Stomach (tissue), 9 donors: ENCODE results near the gene OXLD1. TPM values are rescaled to one million over a fixed set of nuclear protein-coding genes. Genes with fewer than 3 reads are reported as not detected.

Experiments used
- DNase-seq, 2 donors: peaks; one replicate each; pipeline versions ENCODE4 v3.0.0 to v3.0.0-alpha.2; 2013 to 2019
- H3K27ac ChIP-seq, 5 donors: fragments of 200-600 bp in 4 of 5; sonication (generic) in 4 of 5; one replicate each; pipeline ENCODE4 v1.5.1; 2013 to 2019; ENCODE audit warnings: mild to moderate bottlenecking in 1 of 5, moderate library complexity in 1 of 5
- H3K27me3 ChIP-seq, 3 donors: fragments of 200-600 bp; sonication (generic); one replicate each; pipeline ENCODE4 v1.5.1; 2017 to 2019; ENCODE audit warnings: mixed run types in 1 of 3
- H3K36me3 ChIP-seq, 4 donors: fragments of 200-600 bp; sonication (generic); 1 replicate in 3 of 4; 2 replicates in 1 of 4; pipeline ENCODE4 v1.5.1; 2016 to 2019
- H3K4me1 ChIP-seq, 4 donors: fragments of 200-600 bp; sonication (generic); one replicate each; pipeline ENCODE4 v1.5.1; 2016 to 2019
- H3K4me3 ChIP-seq, 4 donors: fragments of 200-600 bp; sonication (generic) in 3 of 4; one replicate each; pipeline ENCODE4 v1.5.1; 2016 to 2019; ENCODE audit warnings: mild to moderate bottlenecking in 1 of 4
- H3K9me3 ChIP-seq, 4 donors: fragments of 200-600 bp; sonication (generic); one replicate each; pipeline ENCODE4 v1.5.1; 2016 to 2019
- CTCF ChIP-seq, 7 experiments: fragments of 450-650 bp in 4 of 7; fragments of 200-600 bp in 3 of 7; sonication (generic) in 3 of 7; IDR thresholded peaks; one replicate each; pipeline ENCODE4 v1.5.1; 2016 to 2019; ENCODE audit warnings: antibody characterized with exemption in 7 of 7, control low read depth in 2 of 7, mild to moderate bottlenecking in 1 of 7
- EP300 ChIP-seq: sonication (generic); formaldehyde crosslinking; IDR thresholded peaks from one replicate; pipeline ENCODE4 v1.6.1; 2017; ENCODE audit warnings: antibody characterized with exemption
- POLR2A ChIP-seq, 4 donors: fragments of 450-650 bp; IDR thresholded peaks; one replicate each; pipeline ENCODE4 v1.6.1; 2016; ENCODE audit warnings: antibody characterized with exemption in 4 of 4, control low read depth in 2 of 4, mild to moderate bottlenecking in 1 of 4, moderate library complexity in 1 of 4
- POLR2AphosphoS5 ChIP-seq, 3 donors: sonication (generic); formaldehyde crosslinking; IDR thresholded peaks; one replicate each; pipeline ENCODE4 v1.6.1; 2016; ENCODE audit warnings: antibody characterized with exemption in 3 of 3
- whole genome bisulfite sequencing, 5 donors: extraction: QIAGEN DNeasy Blood & Tissue Kit in 3 of 5; methylation state at CpG; one replicate each; pipeline versions ENCODE4 v1.1.5 to v1.1.7; 2013 to 2018; 5-methylcytosine and 5-hydroxymethylcytosine counted together
- intact Hi-C: fragments of 100-400 bp; cut with DNase I; formaldehyde crosslinking; loops from one replicate; pipeline ENCODE4 v1.15.1; 2023; ENCODE audit warnings: low total_unique reads
- polyA plus RNA-seq, 3 donors: library from polyadenylated mRNA; stranded (reverse); fragments of 200-250 nt; gene quantifications; one replicate each; pipeline ENCODE4 v1.2.3, GENCODE V29; 2013
- total RNA-seq, 5 donors: library from RNA; depleted of rRNA; stranded (reverse); fragments of >200 nt; gene quantifications; one replicate each; pipeline versions ENCODE4 v1.1.0 to v1.2.3, GENCODE V29; 2014 to 2016
- donor health status: healthy with polysubstance abuse.
- donor health status: Bipolar disorder and iron deficiency.
- donor health status: healthy.

OXLD1 gene
- total and polyA plus RNA-seq, 8 donors = 9.9 to 112 (median 64.5) TPM; not detected in 1

- H3K27me3 ChIP-seq = no peaks in the 10 kb centered on the region
- H3K27ac ChIP-seq = peak overlapping the region in 1 of 5 donors; percentile 25
- peaks cover 0 to 24% (median 20%) of the 10 kb centered on the region in 4 donors for H3K36me3 ChIP-seq
- 78 to 88% (median 87%) methylated on average over 5 to 7 of the region's 7 CpGs for WGBS, 5 donors
- TF ChIP-seq EP300 (no peak), POLR2AphosphoS5 (IDR thresholded peaks at IDR 0.05) (no peak), POLR2A (IDR thresholded peaks at IDR 0.05) (no peak), CTCF (IDR thresholded peaks at IDR 0.05) (no peak)
- no peak for DNase-seq
- intact Hi-C loops = no loop called here
- peaks cover 20 to 53% (median 41%) of the 10 kb centered on the region in 4 donors for H3K4me1 ChIP-seq
- no peak overlapping the region for H3K4me3 ChIP-seq
- no peaks in the 10 kb centered on the region for H3K9me3 ChIP-seq
These were observed 2.3 kb downstream of the OXLD1 start for GRCh38 chr17:81664051-81664470.

- intact Hi-C loops = no loop called here
- peaks cover 8 to 42% (median 26%) of the 10 kb centered on the region in 4 donors for H3K4me1 ChIP-seq
- no peak for DNase-seq
- no peak overlapping the region for H3K27ac ChIP-seq
- no peak overlapping the region for H3K4me3 ChIP-seq
- peaks cover 0 to 14% (median 12%) of the 10 kb centered on the region in 4 donors for H3K36me3 ChIP-seq
- TF ChIP-seq POLR2AphosphoS5 (IDR thresholded peaks at IDR 0.05) = no peak
- TF ChIP-seq POLR2A (IDR thresholded peaks at IDR 0.05) = no peak
- no peak for TF ChIP-seq CTCF (IDR thresholded peaks at IDR 0.05)
- TF ChIP-seq EP300 = no peak
- H3K27me3 ChIP-seq = no peaks in the 10 kb centered on the region
- 86 to 96% (median 94%) methylated on average over 4 of the region's 4 CpGs for WGBS, 5 donors
- no peaks in the 10 kb centered on the region for H3K9me3 ChIP-seq
These were observed 4.4 kb downstream of the OXLD1 start for GRCh38 chr17:81662002-81662401.

GRCh38 chr17:81660441-81660840, 6.0 kb downstream of the OXLD1 start:
- Histone ChIP-seq H3K27ac (peak overlapping the region; percentile 68 to 87 (median 81)), H3K9me3 (no peaks in the 10 kb centered on the region), H3K4me1 (peaks cover 5 to 34% (median 24%) of the 10 kb centered on the region in 4 donors), H3K36me3 (peaks cover 0 to 14% (median 12%) of the 10 kb centered on the region in 4 donors), H3K27me3 (peaks cover 0 to 8% (median 0%) of the 10 kb centered on the region in 3 donors), H3K4me3 (no peak overlapping the region)
- TF ChIP-seq EP300 (no peak), CTCF (IDR thresholded peaks at IDR 0.05) (no peak), POLR2AphosphoS5 (IDR thresholded peaks at IDR 0.05) (no peak), POLR2A (IDR thresholded peaks at IDR 0.05) (no peak)
- intact Hi-C loops = no loop called here
- DNase-seq = no peak
- 90 to 95% (median 93%) methylated on average over 9 of the region's 9 CpGs for WGBS, 5 donors

- H3K9me3 ChIP-seq = no peaks in the 10 kb centered on the region
- DNase-seq = no peak
- peaks cover 0 to 22% (median 0%) of the 10 kb centered on the region in 3 donors for H3K27me3 ChIP-seq
- TF ChIP-seq POLR2A (IDR thresholded peaks at IDR 0.05) (no peak), CTCF (IDR thresholded peaks at IDR 0.05) (no peak)
- 49 to 67% (median 56%) methylated on average over 5 of the region's 5 CpGs for WGBS, 5 donors
- H3K4me3 ChIP-seq = no peak overlapping the region
- peaks cover 0 to 1% (median under 1%) of the 10 kb centered on the region in 4 donors for H3K36me3 ChIP-seq
- peaks cover 0 to 21% (median 14%) of the 10 kb centered on the region in 4 donors for H3K4me1 ChIP-seq
- intact Hi-C loops = no loop called here
- H3K27ac ChIP-seq = peak overlapping the region; percentile 61 to 87 (median 78)
These were observed 7.4 kb downstream of the OXLD1 start for GRCh38 chr17:81659038-81659437.
